Brain pericyte (primary cell): ENCODE data around the gene SIK1.
"Not testable (repeated sequence)": the region's sequence is repeated elsewhere in the genome, so short reads cannot be mapped to it uniquely, and the experiment has no call there.

Experiments
- DNase-seq: peaks from one replicate; pipeline ENCODE4 v3.0.0-alpha.2; 2012; ENCODE audit warnings: low read depth, low spot score

SIK1 gene

GRCh38 chr21:43426404-43427241, at the start of gene SIK1:
SIK1 (minus strand) TSS chr21:43427131; CDS start chr21:43426178, 953 bp downstream.
- not testable (repeated sequence) for DNase-seq

- DNase-seq: not testable (repeated sequence)
Measured at GRCh38 chr21:43471597-43472242, 44.8 kb upstream of the SIK1 start.

GRCh38 chr21:43469719-43470458, 43.0 kb upstream of the SIK1 start:
- DNase-seq: not testable (repeated sequence)

GRCh38 chr21:43467785-43468184, 40.9 kb upstream of the SIK1 start:
- no peak for DNase-seq

DNA sequence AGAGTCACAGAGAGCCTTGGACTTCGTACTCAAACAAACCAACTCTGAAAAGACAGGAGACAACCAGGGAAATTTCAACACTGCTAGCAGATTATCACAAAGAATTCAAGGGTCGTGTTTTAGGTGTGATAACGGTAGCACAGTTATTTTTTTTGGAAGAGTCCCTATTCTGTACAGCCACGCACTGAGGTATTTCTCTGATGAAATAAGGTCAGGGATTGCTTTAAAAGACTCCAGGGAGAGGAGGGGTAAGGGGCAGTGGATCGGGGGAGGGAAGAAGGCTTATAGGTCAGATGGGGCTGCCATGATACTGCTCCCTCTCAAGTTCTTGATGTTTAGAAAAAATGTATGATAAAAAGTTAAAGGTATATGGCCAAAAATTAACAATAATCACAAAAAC, 38.2 kb upstream of the SIK1 start:
- DNase-seq: not testable (repeated sequence)

- DNase-seq: not testable (repeated sequence)
Measured at GRCh38 chr21:43463498-43464261, 36.7 kb upstream of the SIK1 start.

DNA sequence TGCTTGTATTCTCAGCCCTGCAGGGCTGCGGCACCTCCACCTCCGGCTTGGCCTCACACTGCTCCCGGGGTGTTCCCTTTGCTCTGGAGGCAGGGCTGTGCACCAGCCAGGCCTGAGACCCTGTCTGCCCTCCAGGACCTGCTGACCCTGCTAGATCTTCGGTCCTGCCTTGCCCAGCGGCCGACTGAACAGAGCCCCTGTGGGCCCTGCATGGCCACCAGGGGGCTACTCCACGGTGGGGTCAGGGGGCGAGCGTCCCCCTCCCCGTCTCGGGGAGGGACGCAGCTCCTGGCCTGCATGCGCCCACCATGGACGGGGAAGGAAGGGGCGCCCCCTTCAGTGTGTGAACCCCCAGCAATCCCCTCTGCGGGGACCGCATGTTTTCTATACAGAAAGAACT, 36.0 kb upstream of the SIK1 start:
- DNase-seq: not testable (repeated sequence)

- not testable (repeated sequence) for DNase-seq
Measured at GRCh38 chr21:43460475-43460874, 33.5 kb upstream of the SIK1 start.

GRCh38 chr21:43458995-43459394, 32.1 kb upstream of the SIK1 start:
- DNase-seq: not testable (repeated sequence)

DNA sequence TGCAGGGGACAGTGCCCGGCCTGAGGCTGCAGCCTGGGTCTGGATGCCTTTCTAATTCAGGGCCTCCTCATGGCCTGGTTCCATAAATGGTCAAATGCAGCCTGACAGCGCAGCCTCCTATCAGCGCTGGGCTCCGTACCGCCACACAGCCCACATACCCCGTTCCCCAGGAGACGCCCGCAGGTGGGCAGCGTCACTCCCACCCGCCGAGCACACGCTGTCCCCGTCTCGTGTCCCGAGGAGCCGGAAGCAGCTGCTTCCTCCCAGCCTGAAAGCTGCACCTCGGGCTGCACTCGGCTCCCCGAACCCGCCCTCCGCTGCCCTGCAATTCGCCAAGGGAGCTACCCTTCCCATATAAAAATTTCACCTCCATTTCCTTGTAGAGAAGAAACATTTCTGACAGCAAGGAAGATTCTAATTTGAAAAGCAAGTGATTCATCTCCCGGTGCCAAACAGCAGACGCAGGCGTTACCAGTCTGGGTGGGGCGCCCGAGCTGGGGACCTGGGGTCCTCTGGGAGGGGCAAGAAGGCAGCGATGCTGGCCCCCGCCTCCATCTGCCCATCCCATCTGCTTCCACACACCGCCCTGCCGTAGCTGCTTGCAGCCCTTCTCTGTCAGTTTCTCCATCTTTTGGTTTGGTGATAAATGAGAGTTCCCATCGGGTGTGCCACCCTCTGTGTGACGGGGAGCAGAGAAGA, 29.8 kb upstream of the SIK1 start:
- not testable (repeated sequence) for DNase-seq

- not testable (repeated sequence) for DNase-seq
Measured at GRCh38 chr21:43455717-43456116, 28.8 kb upstream of the SIK1 start.

DNA sequence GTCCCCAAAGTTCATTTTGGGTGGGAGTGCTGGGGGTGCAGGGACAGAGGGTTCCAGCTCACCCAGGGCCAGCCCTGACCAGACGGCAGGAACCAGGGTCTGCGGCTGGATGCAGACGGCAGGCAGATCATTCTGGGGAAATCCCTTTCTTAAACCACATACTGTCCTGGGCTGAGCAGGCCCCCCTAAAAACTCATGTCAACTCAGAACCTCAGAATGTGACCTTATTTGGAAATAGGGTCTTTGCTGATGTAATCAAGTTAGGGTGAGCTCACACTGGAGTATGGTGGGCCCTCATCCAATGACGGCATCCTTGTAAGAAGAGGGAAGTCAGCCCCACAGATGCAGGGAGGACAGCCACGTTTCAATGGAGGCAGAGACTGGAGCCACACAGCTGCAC, 27.2 kb upstream of the SIK1 start:
- DNase-seq: not testable (repeated sequence)

DNA sequence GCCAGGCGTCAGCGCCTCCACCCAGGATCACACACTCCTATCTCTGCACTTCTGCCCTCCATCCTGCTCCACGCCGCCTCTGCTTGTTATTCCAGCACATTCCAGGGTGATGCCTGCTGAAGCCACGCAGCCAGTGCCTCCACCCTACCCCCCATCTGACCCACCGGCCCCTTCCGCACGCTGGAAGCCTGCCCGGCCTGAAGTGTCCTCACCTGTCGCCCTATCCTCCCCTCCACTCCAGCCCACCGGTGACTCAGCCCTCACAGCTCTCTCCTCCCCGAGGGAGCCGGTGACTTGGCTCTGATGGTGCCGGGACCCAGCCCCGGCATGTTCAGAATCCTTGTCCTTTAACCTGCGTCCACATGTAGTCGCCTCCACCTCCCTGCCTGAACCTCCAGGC, 24.9 kb upstream of the SIK1 start:
- not testable (repeated sequence) for DNase-seq

DNA sequence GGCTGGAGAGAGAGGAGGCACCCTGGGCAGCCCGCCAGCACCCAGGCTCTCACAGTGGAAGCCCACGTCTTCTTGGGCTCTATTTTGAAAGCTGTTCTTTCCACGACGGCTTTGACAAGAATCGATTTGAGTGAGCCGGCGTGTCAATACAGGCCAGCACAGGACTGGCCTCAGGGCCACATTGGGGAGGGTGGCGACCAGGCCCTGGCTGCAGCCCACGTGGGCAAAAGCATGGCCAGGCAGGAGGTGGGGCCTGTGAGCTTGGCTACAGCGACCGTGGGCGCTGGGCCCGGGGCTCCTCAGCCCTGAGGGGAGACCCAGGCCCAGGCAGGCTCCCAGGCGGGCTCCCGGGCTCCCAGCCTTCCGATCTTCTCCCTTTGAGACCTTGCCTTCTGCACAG, 23.4 kb upstream of the SIK1 start:
- not testable (repeated sequence) for DNase-seq

DNA sequence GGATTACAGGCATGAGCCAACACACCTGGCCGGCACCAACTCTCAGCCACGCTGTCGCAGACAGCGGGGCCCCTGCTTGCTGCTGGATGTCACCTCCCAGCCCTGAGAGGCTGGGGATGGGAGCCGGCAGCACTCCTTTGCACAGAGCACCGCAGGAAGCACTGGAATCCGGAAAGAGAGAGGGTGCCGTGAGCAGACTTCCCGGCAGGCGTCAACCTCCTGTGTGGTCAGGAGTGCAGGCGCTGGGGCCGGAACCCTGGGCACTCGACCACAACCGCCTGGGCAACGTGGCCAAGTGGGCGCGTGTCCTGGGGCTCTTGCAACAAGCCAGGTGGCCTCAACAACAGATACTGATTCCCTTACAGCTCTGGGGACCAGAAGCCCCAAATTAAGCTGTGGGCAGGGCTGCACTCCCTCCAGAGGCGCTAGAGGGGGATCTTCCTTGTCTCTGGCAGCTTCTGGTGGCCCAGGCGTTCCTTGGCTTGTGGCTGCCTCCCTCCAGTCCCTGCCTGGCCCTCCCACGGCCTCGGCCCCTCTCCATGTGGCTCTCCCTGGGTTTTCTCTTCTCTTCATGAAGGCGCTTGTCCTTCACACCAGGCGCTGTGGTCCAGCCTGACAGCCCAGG, 20.5 kb upstream of the SIK1 start:
- DNase-seq: not testable (repeated sequence)

- not testable (repeated sequence) for DNase-seq
Measured at GRCh38 chr21:43446277-43446932, 19.5 kb upstream of the SIK1 start.

- not testable (repeated sequence) for DNase-seq
Measured at GRCh38 chr21:43444524-43444923, 17.6 kb upstream of the SIK1 start.

DNA sequence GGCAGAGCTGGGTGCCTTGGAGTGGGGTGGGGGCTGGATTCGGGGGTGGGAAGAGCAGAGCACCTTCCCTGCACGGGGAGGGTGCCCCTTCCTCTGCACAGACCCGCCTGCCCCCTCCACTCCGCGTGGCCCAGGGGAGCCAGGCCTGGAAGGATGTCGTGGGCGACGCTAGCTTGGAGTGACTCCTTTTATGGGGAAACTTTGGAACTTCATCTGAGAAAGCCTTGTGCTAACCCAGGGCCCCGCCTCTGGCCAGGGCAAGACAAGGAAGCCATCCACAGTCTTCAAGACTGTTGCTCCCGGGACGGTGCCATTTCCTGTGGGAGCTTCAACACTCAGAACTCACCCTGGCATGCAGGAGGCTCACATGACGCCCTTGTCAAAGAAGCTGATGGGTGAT, 15.6 kb upstream of the SIK1 start:
- not testable (repeated sequence) for DNase-seq

GRCh38 chr21:43440835-43441727, 14.2 kb upstream of the SIK1 start:
- not testable (repeated sequence) for DNase-seq
